Kidney (tissue), 14 donors: ENCODE measurements around the gene ELK4. TPM values are rescaled to one million over a fixed set of nuclear protein-coding genes. Genes with fewer than 3 reads are reported as not detected.

ENCODE experiments used
- DNase-seq, 5 donors: peaks; one replicate each; pipeline ENCODE4 v3.0.0-alpha.2; 2013 to 2020
- FAIRE-seq: peaks from 2 replicates; lab custom pipeline; 2012; peaks lifted over from hg19 to GRCh38; lab: Jason Lieb, UNC
- H3K27ac ChIP-seq, 2 donors: one replicate each; pipeline ENCODE4 v1.7.0; 2013; ENCODE audit warnings: low read depth in 2 of 2, low read length in 2 of 2, inconsistent platforms in 1 of 2
- H3K27me3 ChIP-seq: one replicate; pipeline ENCODE4 v1.7.1; 2013; ENCODE audit warnings: low read length, inconsistent platforms; ENCODE audit not compliant: control insufficient read depth, insufficient read depth
- H3K36me3 ChIP-seq, 3 donors: one replicate each; pipeline versions ENCODE4 v1.7.0 to v1.7.1; 2013; ENCODE audit warnings: low read length in 3 of 3, control low read depth in 1 of 3, inconsistent platforms in 1 of 3; ENCODE audit not compliant: insufficient read depth in 3 of 3, control insufficient read depth in 2 of 3
- H3K4me1 ChIP-seq, 3 donors: one replicate each; pipeline versions ENCODE4 v1.7.0 to v1.7.1; 2013; ENCODE audit warnings: low read length in 3 of 3, inconsistent platforms in 1 of 3, low read depth in 1 of 3; ENCODE audit not compliant: control insufficient read depth in 2 of 3, insufficient read depth in 2 of 3
- H3K4me3 ChIP-seq, 3 donors: one replicate each; pipeline versions ENCODE4 v1.7.0 to v1.8.1; 2013; ENCODE audit warnings: low read length in 3 of 3, control low read depth in 1 of 3, inconsistent platforms in 1 of 3
- H3K9ac ChIP-seq, 3 donors: one replicate each; pipeline versions ENCODE4 v1.7.0 to v1.7.1; 2013; ENCODE audit warnings: low read length in 3 of 3, control low read depth in 1 of 3, inconsistent platforms in 1 of 3
- H3K9me3 ChIP-seq, 3 donors: one replicate each; pipeline versions ENCODE4 v1.7.0 to v1.7.1; 2013; ENCODE audit warnings: low read length in 3 of 3, control low read depth in 1 of 3, inconsistent platforms in 1 of 3; ENCODE audit not compliant: control insufficient read depth in 2 of 3, insufficient read depth in 1 of 3
- CTCF ChIP-seq: IDR thresholded peaks from 3 replicates; pipeline ENCODE4 v1.5.1; 2012; ENCODE audit warnings: mild to moderate bottlenecking, moderate library complexity, borderline replicate concordance; ENCODE audit not compliant: insufficient read depth; ENCODE audit errors: extremely low read depth
- intact Hi-C: fragments of 100-400 bp; cut with DNase I; formaldehyde crosslinking; loops from one replicate; pipeline ENCODE4 v1.11.1; 2022
- polyA plus RNA-seq: library from polyadenylated mRNA; stranded (reverse); fragments of 350-450 nt; fragmentation: Illumina TruSeq; extraction: RNeasy Lipid Tissue Mini Kit (QIAGEN cat#74804); gene quantifications from one replicate; pipeline ENCODE4 v1.2.3, GENCODE V29; 2014; ENCODE audit warnings: low read depth, low replicate concordance; ENCODE audit not compliant: insufficient read depth
- total RNA-seq: library from RNA; stranded (reverse); fragmentation: NEBNext Ultra II Directional; extraction: Animal tissue kit (Norgen Biotek cat#: 25700); gene quantifications from one replicate; pipeline ENCODE4 v1.2.1, GENCODE V29; 2021
- donor health status: control.
- donor health status: control.
- donor health status: control.
- donor health status: control.
- donor health status: control.
- donor health status: DM: yes; HTN: yes; CAD: no.
- donor health status: Normal renal cell carcinoma (clear cell type).

The ELK4 gene
- total and polyA plus RNA-seq, 2 donors from 2014 or later, result 4.2 to 87.3 TPM

GRCh38 chr1:205584732-205585131 lies 47.1 kb downstream of the ELK4 start:
- DNase-seq, result peak in 2 of 5 donors; percentile 35 to 40
- Histone ChIP-seq H3K36me3 (no peaks in the 10 kb centered on the region), H3K27ac (peak overlapping the region; percentile 10 to 23), H3K27me3 (no peaks in the 10 kb centered on the region), H3K9ac (peak overlapping the region in 1 of 3 donors; percentile 23), H3K4me3 (no peak overlapping the region), H3K4me1 (peaks cover 0 to 16% (median 7%) of the 10 kb centered on the region in 3 donors), H3K9me3 (no peaks in the 10 kb centered on the region)
- intact Hi-C loops, result no loop called here
- no peak for FAIRE-seq
- peak; percentile 3 for TF ChIP-seq CTCF

GRCh38 chr1:205583461-205584130 lies 48.2 kb downstream of the ELK4 start:
- intact Hi-C loops, result no loop called here
- peaks cover 0 to 16% (median 7%) of the 10 kb centered on the region in 3 donors for H3K4me1 ChIP-seq
- H3K4me3 ChIP-seq, result no peak overlapping the region
- H3K27ac ChIP-seq, result peak overlapping the region in 1 of 2 donors; percentile 51
- DNase-seq, result peak in 2 of 5 donors; percentile 30 to 39
- H3K9me3 ChIP-seq, result no peaks in the 10 kb centered on the region
- no peak for TF ChIP-seq CTCF
- H3K27me3 ChIP-seq, result no peaks in the 10 kb centered on the region
- FAIRE-seq, result no peak
- H3K36me3 ChIP-seq, result no peaks in the 10 kb centered on the region
- H3K9ac ChIP-seq, result no peak overlapping the region

- no peaks in the 10 kb centered on the region for H3K9me3 ChIP-seq
- peak in 4 of 5 donors; percentile 31 to 82 (median 46) for DNase-seq
- FAIRE-seq, result no peak
- H3K27ac ChIP-seq, result peak overlapping the region; percentile 51 to 79
- no peak overlapping the region for H3K4me3 ChIP-seq
- intact Hi-C loops, result no loop called here
- H3K4me1 ChIP-seq, result peaks cover 0 to 16% (median 7%) of the 10 kb centered on the region in 3 donors
- no peak for TF ChIP-seq CTCF
- no peaks in the 10 kb centered on the region for H3K27me3 ChIP-seq
- peak overlapping the region in 1 of 3 donors; percentile 8 for H3K9ac ChIP-seq
- H3K36me3 ChIP-seq, result no peaks in the 10 kb centered on the region
Observed at GRCh38 chr1:205582471-205583291, 49.1 kb downstream of the ELK4 start.
